GM12878 (cell line): ENCODE results near the gene RNF32. TPM values are rescaled to one million over a fixed set of nuclear protein-coding genes. Genes with fewer than 3 reads are reported as not detected.

Experiments used
- MYB ChIP-seq: fragments of 150-350 bp; IDR thresholded peaks from 2 replicates; pipeline ENCODE4 v1.6.1; 2014; ENCODE audit warnings: mild to moderate bottlenecking, low read depth, low read length, borderline replicate concordance
- SMARCA5 ChIP-seq: fragments of 450-650 bp; IDR thresholded peaks from 2 replicates; pipeline ENCODE4 v1.6.1; 2017; ENCODE audit warnings: mild to moderate bottlenecking
- ZNF384 ChIP-seq: IDR thresholded peaks from 2 replicates; pipeline ENCODE4 v1.6.1; 2012; ENCODE audit warnings: low read depth, mild to moderate bottlenecking, low read length, improper control_type of control experiment, borderline replicate concordance
- polyA plus RNA-seq, 11 experiments: library from polyadenylated mRNA; depleted of rRNA in 4 of 11; unstranded in 6 of 11; stranded (reverse) in 5 of 11; fragments of >200 nt; fragmentation: Nextera tagmentation in 4 of 11; fragmentation: Illumina TruSeq in 1 of 11; extraction: Ambion mirVana in 4 of 11; extraction: Trizol in 1 of 11; gene quantifications; 1 replicate in 1 of 11; 2 replicates in 10 of 11; pipeline versions ENCODE4 v1.2.1 to v1.2.3, GENCODE V29; 2011 to 2016; ENCODE audit warnings: inconsistent platforms in 2 of 11, missing spikeins in 2 of 11, low read depth in 1 of 11
- total RNA-seq, 4 experiments: library from RNA; depleted of rRNA in 3 of 4; stranded (reverse); fragments of >200 nt in 3 of 4; fragmentation: Illumina TruSeq in 1 of 4; extraction: Trizol in 1 of 4; gene quantifications; 2 replicates each; pipeline versions ENCODE4 v1.2.1 to v1.2.3, GENCODE V29; 2013 to 2021

Gene RNF32
- total and polyA plus RNA-seq, 10 of the 15 experiments (the other 5 are each of a cell fraction or from before 2014, with no cell fraction given): 2.5 to 7.2 (median 3.7) TPM

DNA sequence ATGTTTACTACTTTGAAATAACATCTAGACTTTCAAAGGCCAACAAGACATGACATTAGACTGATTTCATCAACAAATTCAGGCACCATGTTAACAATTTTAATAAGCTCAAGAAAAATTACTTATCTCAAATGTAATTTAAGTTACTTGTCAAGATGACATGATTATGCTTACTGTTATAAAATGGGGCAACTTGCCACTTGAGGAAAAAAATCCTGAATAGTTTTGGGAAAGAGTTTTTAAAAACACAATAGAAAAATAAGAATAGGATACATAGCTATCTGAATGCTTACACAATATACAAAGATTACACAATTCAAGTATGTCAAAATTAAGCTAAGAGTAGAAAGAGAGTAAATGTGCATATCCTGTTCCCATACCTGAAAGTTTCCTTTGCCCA is 85.4 kb downstream of the RNF32 start (continued):
- TF ChIP-seq ZNF384 (no peak), MYB (no peak), SMARCA5 (no peak)
